ENCODE data around the gene ATP1A3.

Gene ATP1A3

GRCh38 chr19:41968751-41969595 lies 25.1 kb downstream of the ATP1A3 start:
- Histone ChIP-seq H3K4me1 (no peaks in the 10 kb centered on the region), H3K36me3 (ENCODE audit: control insufficient read depth, insufficient read depth, low read length) (no peaks in the 10 kb centered on the region), H2AFZ (no peak overlapping the region), H3K27ac (no peak overlapping the region), H3K9ac (no peak overlapping the region), H3K4me3 (ENCODE audit: low read depth, low read length) (no peak overlapping the region), H3K27me3 (ENCODE audit: control insufficient read depth, insufficient read depth, low read length) (no peaks in the 10 kb centered on the region), H3K79me2 (no peaks in the 10 kb centered on the region), H3K9me3 (ENCODE audit: control insufficient read depth, low read length) (no peaks in the 10 kb centered on the region), H3K4me2 (ENCODE audit: low read length) (no peak overlapping the region)
- no peak for TF ChIP-seq CTCF (IDR thresholded peaks at IDR 0.05)

GRCh38 chr19:41967054-41967783 lies 26.8 kb downstream of the ATP1A3 start:
- Histone ChIP-seq H3K27ac (no peak overlapping the region), H3K27me3 (ENCODE audit: control insufficient read depth, insufficient read depth, low read length) (no peaks in the 10 kb centered on the region), H3K36me3 (ENCODE audit: control insufficient read depth, insufficient read depth, low read length) (no peaks in the 10 kb centered on the region), H3K4me3 (ENCODE audit: low read depth, low read length) (no peak overlapping the region), H3K79me2 (no peaks in the 10 kb centered on the region), H3K4me1 (no peaks in the 10 kb centered on the region), H3K9ac (no peak overlapping the region), H3K4me2 (ENCODE audit: low read length) (no peak overlapping the region), H3K9me3 (ENCODE audit: control insufficient read depth, low read length) (no peaks in the 10 kb centered on the region), H2AFZ (no peak overlapping the region)
- no peak for TF ChIP-seq CTCF (IDR thresholded peaks at IDR 0.05)

GRCh38 chr19:41965106-41965505 lies 28.9 kb downstream of the ATP1A3 start:
- H3K27ac ChIP-seq = no peak overlapping the region
- no peaks in the 10 kb centered on the region for H3K79me2 ChIP-seq
- H2AFZ ChIP-seq = no peak overlapping the region
- H3K27me3 ChIP-seq (ENCODE audit: control insufficient read depth, insufficient read depth, low read length) = no peaks in the 10 kb centered on the region
- no peaks in the 10 kb centered on the region for H3K36me3 ChIP-seq (ENCODE audit: control insufficient read depth, insufficient read depth, low read length)
- H3K4me2 ChIP-seq (ENCODE audit: low read length) = no peak overlapping the region
- H3K4me1 ChIP-seq = no peaks in the 10 kb centered on the region
- no peaks in the 10 kb centered on the region for H3K9me3 ChIP-seq (ENCODE audit: control insufficient read depth, low read length)
- H3K4me3 ChIP-seq (ENCODE audit: low read depth, low read length) = no peak overlapping the region
- no peak overlapping the region for H3K9ac ChIP-seq
- no peak for TF ChIP-seq CTCF (IDR thresholded peaks at IDR 0.05)

GRCh38 chr19:41960973-41961372 lies 33.1 kb downstream of the ATP1A3 start:
- no peak overlapping the region for H2AFZ ChIP-seq
- no peaks in the 10 kb centered on the region for H3K36me3 ChIP-seq (ENCODE audit: control insufficient read depth, insufficient read depth, low read length)
- H3K4me1 ChIP-seq = peaks cover 9% of the 10 kb centered on the region
- H3K4me3 ChIP-seq (ENCODE audit: low read depth, low read length) = no peak overlapping the region
- no peak overlapping the region for H3K27ac ChIP-seq
- H3K79me2 ChIP-seq = no peaks in the 10 kb centered on the region
- no peak for TF ChIP-seq CTCF (IDR thresholded peaks at IDR 0.05)
- no peaks in the 10 kb centered on the region for H3K9me3 ChIP-seq (ENCODE audit: control insufficient read depth, low read length)
- H3K9ac ChIP-seq = no peak overlapping the region
- no peak overlapping the region for H3K4me2 ChIP-seq (ENCODE audit: low read length)
- H3K27me3 ChIP-seq (ENCODE audit: control insufficient read depth, insufficient read depth, low read length) = no peaks in the 10 kb centered on the region

Measured in parathyroid adenoma (tissue), 2 donors.